K562 (cell line): Measurements from ENCODE around the gene RREB1. TPM values are rescaled to one million over a fixed set of nuclear protein-coding genes. Genes with fewer than 3 reads are reported as not detected.

ENCODE experiments used
- AFF1 ChIP-seq, 2 experiments: fragments of 450-650 bp; IDR thresholded peaks; 2 replicates each; pipeline ENCODE4 v1.6.1; 2018; ENCODE audit warnings: mild to moderate bottlenecking in 2 of 2, low read depth in 1 of 2; ENCODE audit not compliant: partially characterized antibody in 2 of 2
- CBX3 ChIP-seq, 2 experiments: IDR thresholded peaks; 1 replicate in 1 of 2; 2 replicates in 1 of 2; pipeline ENCODE4 v1.6.1; 2012; ENCODE audit warnings: inconsistent platforms in 2 of 2, low read length in 2 of 2, borderline replicate concordance in 1 of 2, control low read depth in 1 of 2
- CHD4 ChIP-seq: fragments of 200-600 bp; sonication (generic); IDR thresholded peaks from 3 replicates; pipeline ENCODE4 v1.6.1; 2012; ENCODE audit warnings: low read depth, mild to moderate bottlenecking, mixed read lengths, low read length, inconsistent platforms; ENCODE audit not compliant: insufficient read depth, insufficient replicate concordance, poor library complexity, severe bottlenecking
- DNMT1 ChIP-seq: fragments of 450-650 bp; IDR thresholded peaks from 2 replicates; pipeline ENCODE4 v1.6.1; 2016; ENCODE audit warnings: antibody characterized with exemption, mild to moderate bottlenecking
- FOXA3 ChIP-seq, 2 experiments: fragments of 450-650 bp in 1 of 2; sonication (generic) in 1 of 2; formaldehyde crosslinking; IDR thresholded peaks in 1 of 2; conservative IDR thresholded peaks in 1 of 2; 2 replicates each; pipeline versions ENCODE4 v1.4.0 to v1.8.0; 2020 to 2022; ENCODE audit warnings: mild to moderate bottlenecking in 2 of 2, missing genetic modification reagents in 1 of 2
- GATA2 ChIP-seq: sonication (generic); formaldehyde crosslinking; IDR thresholded peaks from 2 replicates; pipeline ENCODE4 v1.4.0; 2020; ENCODE audit warnings: mild to moderate bottlenecking, missing genetic modification reagents
- HMGN3 ChIP-seq: IDR thresholded peaks from 2 replicates; pipeline ENCODE4 v1.6.1; 2011; ENCODE audit warnings: borderline replicate concordance, low read depth, mild to moderate bottlenecking, mixed read lengths, low read length; ENCODE audit not compliant: insufficient read length; ENCODE audit errors: extremely low read depth
- KLF13 ChIP-seq: fragments of 450-650 bp; IDR thresholded peaks from 2 replicates; pipeline ENCODE4 v1.6.1; 2016; ENCODE audit warnings: missing genetic modification characterization, low read depth, mild to moderate bottlenecking, missing compliant biosample characterization, moderate library complexity, borderline replicate concordance
- MTA3 ChIP-seq: fragments of 450-650 bp; formaldehyde crosslinking; IDR thresholded peaks from 2 replicates; pipeline ENCODE4 v1.6.1; 2017; ENCODE audit warnings: mild to moderate bottlenecking, borderline replicate concordance
- NKRF ChIP-seq: fragments of 450-650 bp; IDR thresholded peaks from 2 replicates; pipeline ENCODE4 v1.6.1; 2016; ENCODE audit warnings: borderline replicate concordance
- NR0B1 ChIP-seq: fragments of 450-650 bp; IDR thresholded peaks from one replicate; pipeline ENCODE4 v1.6.1; 2018; ENCODE audit warnings: mild to moderate bottlenecking, moderate library complexity; ENCODE audit not compliant: partially characterized antibody
- PHF21A ChIP-seq: fragments of 450-650 bp; IDR thresholded peaks from 2 replicates; pipeline ENCODE4 v1.6.1; 2017; ENCODE audit warnings: low read depth, borderline replicate concordance
- PHF8 ChIP-seq: fragments of 200-600 bp; sonication (generic); IDR thresholded peaks from 2 replicates; pipeline ENCODE4 v1.6.1; 2012; ENCODE audit warnings: mixed run types, mild to moderate bottlenecking, inconsistent platforms, low read length, moderate library complexity, borderline replicate concordance
- RFX5 ChIP-seq: IDR thresholded peaks from 2 replicates; pipeline ENCODE4 v1.6.1; 2011; ENCODE audit warnings: low read depth, mild to moderate bottlenecking, improper control_type of control experiment, low read length
- RNF2 ChIP-seq: sonication (generic); IDR thresholded peaks from 2 replicates; pipeline ENCODE4 v1.6.1; 2016
- SMARCA4 ChIP-seq: fragments of 450-650 bp; IDR thresholded peaks from 2 replicates; pipeline ENCODE4 v1.6.1; 2016
- TAF9B ChIP-seq: fragments of 450-650 bp; IDR thresholded peaks from 2 replicates; pipeline ENCODE4 v1.6.1; 2018; ENCODE audit warnings: mild to moderate bottlenecking; ENCODE audit not compliant: partially characterized antibody
- YBX1 ChIP-seq: fragments of 450-650 bp; IDR thresholded peaks from 2 replicates; pipeline ENCODE4 v1.7.1; 2016; ENCODE audit warnings: mild to moderate bottlenecking
- ZBTB12 ChIP-seq: fragments of 250-450 bp; sonication (Bioruptor Pico); IDR thresholded peaks from 2 replicates; pipeline ENCODE4 v1.4.0; 2020
- polyA plus RNA-seq, 8 experiments: library from polyadenylated mRNA; depleted of rRNA in 4 of 8; stranded (reverse) in 5 of 8; unstranded in 3 of 8; fragments of >200 nt; fragmentation: Nextera tagmentation in 2 of 8; fragmentation: Illumina TruSeq in 1 of 8; extraction: Ambion mirVana in 2 of 8; extraction: Trizol in 1 of 8; gene quantifications; 2 replicates each; pipeline versions ENCODE4 v1.2.1 to v1.2.3, GENCODE V29; 2011 to 2014; ENCODE audit warnings: inconsistent platforms in 1 of 8, missing spikeins in 1 of 8
- total RNA-seq, 7 experiments: library from RNA; depleted of rRNA in 6 of 7; stranded (reverse); fragments of >200 nt in 6 of 7; fragmentation: Illumina TruSeq in 2 of 7; extraction: Trizol in 2 of 7; gene quantifications; 2 replicates each; pipeline versions ENCODE4 v1.2.1 to v1.2.3, GENCODE V29; 2011 to 2021; ENCODE audit warnings: low replicate concordance in 1 of 7

The RREB1 gene
- total and polyA plus RNA-seq, 9 of the 15 experiments (the other 6 are each of a cell fraction or from before 2014, with no cell fraction given): 3.3 to 64.2 (median 19.3) TPM

GRCh38 chr6:7119272-7119801, 11.6 kb downstream of the RREB1 start (continued):
- peak; percentile 98 for TF ChIP-seq NKRF
- TF ChIP-seq TAF9B: no peak
- TF ChIP-seq GATA2 (CRISPR knock-in tag): peak; percentile 84
- no peak for TF ChIP-seq RFX5
- peak; percentile 54; the same call in 1 of the 2 replicates for TF ChIP-seq RNF2
- peak; percentile 65; the same call in 1 of the 2 replicates for TF ChIP-seq PHF21A
- TF ChIP-seq YBX1: no peak
- TF ChIP-seq SMARCA4: peak; percentile 92
- TF ChIP-seq ZBTB12 (CRISPR knock-in tag): no peak
- TF ChIP-seq FOXA3 (CRISPR knock-in tag; conservative IDR thresholded peaks at IDR 0.05 in 1 of 2, IDR thresholded peaks at IDR 0.05 in 1 of 2): 0 out of 4 replicates have a peak, but pooled peaks of 1 of the 2 experiments have one; percentile 16
- TF ChIP-seq KLF13 (tag): no peak
- TF ChIP-seq CBX3 (IDR thresholded peaks at IDR 0.05; ENCODE audit: borderline replicate concordance in 1 of 2, low read length in 2 of 2): 0 out of 3 replicates have a peak, but pooled peaks of 1 of the 2 experiments have one; percentile 44
- TF ChIP-seq NR0B1: no peak
- no peak for TF ChIP-seq DNMT1
- TF ChIP-seq HMGN3: no peak
- peak; percentile 69 to 83 for TF ChIP-seq AFF1 (IDR thresholded peaks at IDR 0.05; ENCODE audit: low read depth in 1 of 2, partially characterized antibody in 2 of 2)
- no peak for TF ChIP-seq PHF8
- TF ChIP-seq CHD4: no peak
- TF ChIP-seq MTA3: peak; percentile 61; the same call in 1 of the 2 replicates
